ENCODE results near the gene MDGA2.

GRCh38 chr14:47220096-47220495, 455.3 kb downstream of the MDGA2 start:
- TF ChIP-seq TAF1 (IDR thresholded peaks at IDR 0.05; ENCODE audit: low read depth) (no peak), REST (IDR thresholded peaks at IDR 0.05; ENCODE audit: low read depth) (no peak), EGR1 (IDR thresholded peaks at IDR 0.05) (no peak), USF1 (IDR thresholded peaks at IDR 0.05) (no peak), ZBTB7A (IDR thresholded peaks at IDR 0.05; ENCODE audit: low read depth) (no peak), MAX (IDR thresholded peaks at IDR 0.05) (no peak), EP300 (IDR thresholded peaks at IDR 0.05; ENCODE audit: borderline replicate concordance) (no peak), RAD21 (IDR thresholded peaks at IDR 0.05; ENCODE audit: low read depth) (no peak), TCF12 (IDR thresholded peaks at IDR 0.05; ENCODE audit: low read depth) (no peak), CEBPB (IDR thresholded peaks at IDR 0.05) (no peak), NFIC (IDR thresholded peaks at IDR 0.05) (no peak), YY1 (IDR thresholded peaks at IDR 0.05; ENCODE audit: low read depth) (no peak), TEAD4 (IDR thresholded peaks at IDR 0.05) (no peak), FOXM1 (IDR thresholded peaks at IDR 0.05; ENCODE audit: borderline replicate concordance, low read depth) (no peak)
